GM10248 (cell line): Measurements from ENCODE around the gene IER5.

Source experiments
- CTCF ChIA-PET: fragments of 300-600 bp; sonication (Branson Sonifier 250); formaldehyde crosslinking; extraction: SDS; loops from one replicate; lab custom pipeline; 2021; ENCODE audit warnings: antibody characterized with exemption; lab: Yijun Ruan, JAX
- POLR2A ChIA-PET: fragments of 350-650 bp; sonication (Branson Sonifier 250); formaldehyde crosslinking; extraction: SDS; loops from one replicate; lab custom pipeline; 2020; ENCODE audit warnings: antibody characterized with exemption; lab: Yijun Ruan, JAX
- DNase-seq: peaks from one replicate; pipeline ENCODE4 v3.0.0; 2012; ENCODE audit errors: extremely low spot score
- CTCF ChIP-seq: IDR thresholded peaks from 2 replicates; pipeline ENCODE4 v1.5.1; 2012; ENCODE audit warnings: mild to moderate bottlenecking, low read depth; ENCODE audit errors: extremely low read depth, missing control alignments, control extremely low read depth

IER5 gene

GRCh38 chr1:181081395-181081794 is 7.1 kb upstream of the IER5 start:
- TF ChIP-seq CTCF: no peak
- no peak for DNase-seq
- CTCF ChIA-PET: interaction anchor here (0.9 to 3.1 kb wide), 4 partner anchors 12 to 110 kb away, joined by 3 to 25 read pairs (median 4); no protein-coding TSS in a partner anchor
- POLR2A ChIA-PET: no interaction called here

GRCh38 chr1:181083842-181084605 is 4.5 kb upstream of the IER5 start:
- ChIA-PET POLR2A (interaction anchor here (0.9 kb wide), 1 partner anchor 21 kb away, joined by 3 read pairs; no protein-coding TSS in a partner anchor), CTCF (interaction anchor here (0.6 to 6.1 kb wide), 20 partner anchors 9 to 85 kb away, joined by 3 to 74 read pairs (median 4); partner anchors contain the start of gene MR1)
- DNase-seq: peak; percentile 69
- TF ChIP-seq CTCF: peak; percentile 78

GRCh38 chr1:181084606-181084969 is 3.9 kb upstream of the IER5 start:
- no peak for TF ChIP-seq CTCF
- POLR2A ChIA-PET: interaction anchor here (0.9 kb wide), 1 partner anchor 21 kb away, joined by 3 read pairs; no protein-coding TSS in a partner anchor
- CTCF ChIA-PET: interaction anchor here (0.8 to 6.1 kb wide), 13 partner anchors 9 to 85 kb away, joined by 3 to 74 read pairs (median 4); partner anchors contain the start of gene MR1
- no peak for DNase-seq

GRCh38 chr1:181086091-181086490 is 2.4 kb upstream of the IER5 start:
- POLR2A ChIA-PET: interaction anchor here (0.8 kb wide), 1 partner anchor 90 kb away, joined by 3 read pairs; no protein-coding TSS in a partner anchor
- TF ChIP-seq CTCF: no peak
- DNase-seq: no peak
- CTCF ChIA-PET: interaction anchor here (0.7 to 6.1 kb wide), 10 partner anchors 19 to 204 kb away, joined by 3 to 74 read pairs (median 4); no protein-coding TSS in a partner anchor

- no peak for DNase-seq
- CTCF ChIA-PET: interaction anchor here (1.2 to 6.1 kb wide), 9 partner anchors 11 to 205 kb away, joined by 3 to 74 read pairs (median 5); no protein-coding TSS in a partner anchor
- TF ChIP-seq CTCF: no peak
- POLR2A ChIA-PET: interaction anchor here (0.7 to 1.1 kb wide), 2 partner anchors 13 to 63 kb away, joined by 3 to 4 read pairs; no protein-coding TSS in a partner anchor
Measured at GRCh38 chr1:181086926-181087325, 1.6 kb upstream of the IER5 start.

- TF ChIP-seq CTCF: no peak
- peak; percentile 55 for DNase-seq
- ChIA-PET POLR2A (interaction anchor here (0.6 to 1.1 kb wide), 2 partner anchors 12 to 44 kb away, joined by 3 to 4 read pairs; no protein-coding TSS in a partner anchor), CTCF (interaction anchor here (1.2 to 6.1 kb wide), 7 partner anchors 10 to 206 kb away, joined by 3 to 74 read pairs (median 5); no protein-coding TSS in a partner anchor)
Measured at GRCh38 chr1:181087400-181087901, 1.0 kb upstream of the IER5 start.
